ENCODE data around the gene LAMA4. TPM values are rescaled to one million over a fixed set of nuclear protein-coding genes. Genes with fewer than 3 reads are reported as not detected.
A peak's percentile ranks its signal among the peaks of the same experiment; 100 is the strongest.

LAMA4 gene
- total RNA-seq, 1 experiment from 2014 or later, result 89.9 TPM

DNA sequence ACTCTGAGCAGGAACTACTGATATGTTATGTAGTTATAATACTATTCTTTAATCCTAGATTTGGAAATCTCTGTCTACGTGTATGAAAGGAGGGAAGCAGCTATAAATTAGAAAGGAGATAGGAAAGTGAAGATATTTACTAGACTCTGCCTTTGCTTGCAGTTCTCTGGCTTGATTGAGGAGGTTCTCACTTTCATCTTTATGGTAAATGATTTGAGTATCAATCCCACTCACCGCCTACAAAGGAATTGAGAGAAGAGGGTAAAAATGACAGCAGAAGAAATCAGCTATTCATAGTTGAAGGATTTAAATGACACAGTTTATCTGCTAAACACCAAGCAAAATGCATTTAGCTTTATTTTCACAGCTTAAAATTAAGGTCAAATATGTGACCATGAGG is 99.7 kb downstream of the LAMA4 start:
- DNase-seq, result no peak
- Mint-ChIP-seq H3K27ac (ENCODE audit: unreplicated experiment) (peak overlapping the region; percentile 20), H3K4me3 (ENCODE audit: low read depth, unreplicated experiment) (no peak overlapping the region), H3K27me3 (ENCODE audit: unreplicated experiment) (no peaks in the 10 kb centered on the region), H3K4me1 (ENCODE audit: low read depth, unreplicated experiment) (peaks cover 10% of the 10 kb centered on the region), H3K36me3 (ENCODE audit: insufficient read depth, unreplicated experiment) (peaks cover 20% of the 10 kb centered on the region), H3K9me3 (ENCODE audit: low read depth, unreplicated experiment) (no peaks in the 10 kb centered on the region)
- TF ChIP-seq, protein P1, sequence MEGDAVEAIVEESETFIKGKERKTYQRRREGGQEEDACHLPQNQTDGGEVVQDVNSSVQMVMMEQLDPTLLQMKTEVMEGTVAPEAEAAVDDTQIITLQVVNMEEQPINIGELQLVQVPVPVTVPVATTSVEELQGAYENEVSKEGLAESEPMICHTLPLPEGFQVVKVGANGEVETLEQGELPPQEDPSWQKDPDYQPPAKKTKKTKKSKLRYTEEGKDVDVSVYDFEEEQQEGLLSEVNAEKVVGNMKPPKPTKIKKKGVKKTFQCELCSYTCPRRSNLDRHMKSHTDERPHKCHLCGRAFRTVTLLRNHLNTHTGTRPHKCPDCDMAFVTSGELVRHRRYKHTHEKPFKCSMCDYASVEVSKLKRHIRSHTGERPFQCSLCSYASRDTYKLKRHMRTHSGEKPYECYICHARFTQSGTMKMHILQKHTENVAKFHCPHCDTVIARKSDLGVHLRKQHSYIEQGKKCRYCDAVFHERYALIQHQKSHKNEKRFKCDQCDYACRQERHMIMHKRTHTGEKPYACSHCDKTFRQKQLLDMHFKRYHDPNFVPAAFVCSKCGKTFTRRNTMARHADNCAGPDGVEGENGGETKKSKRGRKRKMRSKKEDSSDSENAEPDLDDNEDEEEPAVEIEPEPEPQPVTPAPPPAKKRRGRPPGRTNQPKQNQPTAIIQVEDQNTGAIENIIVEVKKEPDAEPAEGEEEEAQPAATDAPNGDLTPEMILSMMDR (IDR thresholded peaks at IDR 0.05; ENCODE audit: unreplicated experiment), result no peak
- CTCF ChIA-PET, result no interaction called here
- BruUV-seq (replicated peaks), result no TSS peak
- intact Hi-C loops (cut with micrococcal nuclease; ENCODE audit: unreplicated experiment), result no loop called here

DNA sequence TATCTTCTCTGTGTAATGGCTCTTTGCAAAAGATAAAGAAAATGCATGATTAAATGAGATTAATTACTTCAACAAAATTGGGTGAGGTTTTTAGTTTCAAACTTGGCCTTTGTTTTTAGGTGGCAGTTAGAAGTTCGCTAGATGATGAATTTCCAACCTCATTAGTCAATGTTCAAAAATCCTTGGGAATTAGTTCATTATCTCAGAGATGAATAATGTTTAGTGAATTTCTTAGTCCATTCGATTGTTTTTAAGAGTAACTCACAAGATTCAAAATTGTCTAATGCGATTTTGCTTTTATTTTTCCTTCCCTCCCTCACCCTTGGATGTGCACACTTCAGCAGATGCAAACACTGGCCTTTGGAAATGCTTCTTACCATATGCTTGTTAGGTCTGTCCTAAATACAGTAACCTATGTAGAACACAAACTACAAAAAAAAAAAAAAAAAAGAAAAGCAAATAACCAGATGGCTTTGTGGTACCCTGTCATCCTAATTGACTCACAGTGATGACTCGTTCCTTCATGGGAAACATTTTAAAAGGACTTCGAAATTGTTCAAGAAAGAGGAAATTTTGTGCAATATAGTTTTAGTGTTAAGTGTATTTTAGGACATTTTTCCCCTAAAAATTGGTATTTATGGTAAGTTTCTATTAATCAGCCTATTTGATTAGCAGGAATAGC is 100.3 kb downstream of the LAMA4 start:
- DNase-seq, result no peak
- intact Hi-C loops (cut with micrococcal nuclease; ENCODE audit: unreplicated experiment), result no loop called here
- Mint-ChIP-seq H3K4me3 (ENCODE audit: low read depth, unreplicated experiment) (no peak overlapping the region), H3K27ac (ENCODE audit: unreplicated experiment) (peak overlapping the region; percentile 20), H3K27me3 (ENCODE audit: unreplicated experiment) (no peaks in the 10 kb centered on the region), H3K9me3 (ENCODE audit: low read depth, unreplicated experiment) (no peaks in the 10 kb centered on the region), H3K4me1 (ENCODE audit: low read depth, unreplicated experiment) (peaks cover 10% of the 10 kb centered on the region), H3K36me3 (ENCODE audit: insufficient read depth, unreplicated experiment) (peaks cover 20% of the 10 kb centered on the region)
- no TSS peak for BruUV-seq (replicated peaks)
- TF ChIP-seq, protein P1 (IDR thresholded peaks at IDR 0.05; ENCODE audit: unreplicated experiment), result no peak
- CTCF ChIA-PET, result no interaction called here

DNA sequence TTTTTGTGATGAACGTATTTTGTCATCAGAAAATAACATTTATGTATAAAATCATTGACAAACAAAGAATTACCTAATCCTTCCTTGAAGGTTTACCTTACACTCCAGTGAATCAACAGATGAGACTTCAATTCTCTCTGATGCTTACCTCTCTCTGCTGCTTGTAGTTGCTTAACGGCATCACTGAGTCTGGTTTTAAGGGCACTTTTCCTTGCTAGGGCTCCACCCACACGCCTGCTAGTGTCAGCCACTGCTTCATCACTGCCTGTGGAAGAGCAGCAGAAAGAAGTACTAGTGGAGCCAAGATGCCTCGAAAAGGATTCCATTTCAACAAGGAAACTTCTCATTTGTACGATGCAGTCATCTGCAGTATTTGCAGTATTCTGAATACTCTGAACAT is 104.0 kb downstream of the LAMA4 start:
- H3K4me3 Mint-ChIP-seq (ENCODE audit: low read depth, unreplicated experiment), result no peak overlapping the region
- no peaks in the 10 kb centered on the region for H3K27me3 Mint-ChIP-seq (ENCODE audit: unreplicated experiment)
- TF ChIP-seq, protein P1 (IDR thresholded peaks at IDR 0.05; ENCODE audit: unreplicated experiment), result no peak
- no TSS peak for BruUV-seq (replicated peaks)
- H3K4me1 Mint-ChIP-seq (ENCODE audit: low read depth, unreplicated experiment), result peaks cover 10% of the 10 kb centered on the region
- peaks cover 15% of the 10 kb centered on the region for H3K36me3 Mint-ChIP-seq (ENCODE audit: insufficient read depth, unreplicated experiment)
- H3K27ac Mint-ChIP-seq (ENCODE audit: unreplicated experiment), result no peak overlapping the region
- H3K9me3 Mint-ChIP-seq (ENCODE audit: low read depth, unreplicated experiment), result no peaks in the 10 kb centered on the region
- intact Hi-C loops (cut with micrococcal nuclease; ENCODE audit: unreplicated experiment), result no loop called here
- CTCF ChIA-PET, result no interaction called here
- no peak for DNase-seq

DNA sequence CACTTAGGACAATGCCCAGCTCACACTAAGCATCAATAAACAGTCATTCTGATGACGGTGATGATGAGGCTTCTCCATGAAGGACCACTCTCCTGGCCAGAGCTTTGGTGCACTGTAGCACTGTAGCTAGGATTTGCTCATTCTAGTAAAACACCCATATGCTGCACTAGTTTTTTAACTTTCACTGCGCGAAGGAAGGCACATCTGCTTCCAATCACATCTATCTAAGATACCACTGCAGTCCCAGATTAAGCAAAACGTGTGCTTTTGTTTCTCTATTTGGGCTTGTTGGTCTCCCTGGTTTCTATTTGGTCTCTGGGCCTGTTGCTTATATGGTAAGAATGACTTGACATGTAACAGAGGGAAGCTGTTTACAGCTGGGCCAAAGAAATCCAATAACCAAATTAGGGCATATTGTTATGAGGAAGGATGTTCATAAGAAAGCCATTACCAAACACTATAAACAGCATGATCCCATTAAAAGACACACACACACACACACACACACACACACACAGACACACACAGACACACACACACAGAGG is 104.6 kb downstream of the LAMA4 start:
- Mint-ChIP-seq H3K36me3 (ENCODE audit: insufficient read depth, unreplicated experiment) (peaks cover 21% of the 10 kb centered on the region), H3K9me3 (ENCODE audit: low read depth, unreplicated experiment) (no peaks in the 10 kb centered on the region), H3K27me3 (ENCODE audit: unreplicated experiment) (no peaks in the 10 kb centered on the region), H3K4me1 (ENCODE audit: low read depth, unreplicated experiment) (peaks cover 9% of the 10 kb centered on the region), H3K27ac (ENCODE audit: unreplicated experiment) (no peak overlapping the region), H3K4me3 (ENCODE audit: low read depth, unreplicated experiment) (no peak overlapping the region)
- TF ChIP-seq, protein P1 (IDR thresholded peaks at IDR 0.05; ENCODE audit: unreplicated experiment), result no peak
- DNase-seq, result no peak
- CTCF ChIA-PET, result no interaction called here
- intact Hi-C loops (cut with micrococcal nuclease; ENCODE audit: unreplicated experiment), result no loop called here
- no TSS peak for BruUV-seq (replicated peaks)
